A673 (cell line): ENCODE results near the gene ANAPC5. TPM values are rescaled to one million over a fixed set of nuclear protein-coding genes. Genes with fewer than 3 reads are reported as not detected.
"Not testable (repeated sequence)": the region's sequence is repeated elsewhere in the genome, so short reads cannot be mapped to it uniquely, and the experiment has no call there.

ENCODE experiments used
- BruUV-seq: library from RNA; stranded (reverse); fragments of 400-500 nt; replicated peaks from 2 replicates; lab custom pipeline; 2021; lab: Mats Ljungman, UMichigan
- CTCF ChIA-PET: fragments of 300-600 bp; sonication (Branson Sonifier 250); formaldehyde crosslinking; loops from one replicate; lab custom pipeline; 2022; ENCODE audit warnings: antibody characterized with exemption; lab: Charles Lee
- POLR2A ChIA-PET: fragments of 300-600 bp; sonication (Branson Sonifier 250); formaldehyde crosslinking; loops from one replicate; lab custom pipeline; 2022; ENCODE audit warnings: antibody characterized with exemption; ENCODE audit not compliant: low non-redundant PET; lab: Charles Lee
- DNase-seq: peaks from one replicate; pipeline ENCODE4 v3.0.0-alpha.2; 2015; ENCODE audit warnings: low spot score
- H3K27ac ChIP-seq: fragments of 200-600 bp; sonication (generic); 2 replicates; pipeline ENCODE4 v1.5.1; 2016; ENCODE audit warnings: mixed run types, low read depth, mild to moderate bottlenecking, mixed read lengths, antibody characterized with exemption, low read length; ENCODE audit not compliant: poor library complexity, severe bottlenecking
- H3K27me3 ChIP-seq: fragments of 200-600 bp; sonication (generic); replicated peaks from 2 replicates; pipeline ENCODE4 v1.6.1; 2017; ENCODE audit warnings: mixed run types, low read depth, mild to moderate bottlenecking, mixed read lengths, antibody characterized with exemption, low read length; ENCODE audit not compliant: insufficient read depth, poor library complexity
- H3K36me3 ChIP-seq: fragments of 200-600 bp; sonication (generic); 2 replicates; pipeline ENCODE4 v1.6.1; 2016; ENCODE audit warnings: mixed run types, mild to moderate bottlenecking, mixed read lengths, antibody characterized with exemption, low read length; ENCODE audit not compliant: insufficient read depth, poor library complexity, severe bottlenecking
- H3K4me1 ChIP-seq: fragments of 200-600 bp; sonication (generic); 2 replicates; pipeline ENCODE4 v1.6.1; 2017; ENCODE audit warnings: mixed run types, mild to moderate bottlenecking, mixed read lengths, antibody characterized with exemption, low read length; ENCODE audit not compliant: insufficient read depth, poor library complexity, severe bottlenecking
- H3K4me3 ChIP-seq: fragments of 200-600 bp; sonication (generic); 2 replicates; pipeline ENCODE4 v1.5.1; 2016; ENCODE audit warnings: low read depth, mixed run types, mild to moderate bottlenecking, mixed read lengths, low read length; ENCODE audit not compliant: poor library complexity, severe bottlenecking
- H3K9me3 ChIP-seq: fragments of 200-600 bp; sonication (generic); 2 replicates; pipeline ENCODE4 v1.6.1; 2016; ENCODE audit warnings: mixed run types, low read depth, mild to moderate bottlenecking, mixed read lengths, antibody characterized with exemption, low read length; ENCODE audit not compliant: poor library complexity, severe bottlenecking
- CTCF ChIP-seq: fragments of 300-800, 200-600 bp; sonication (generic); conservative IDR thresholded peaks from 2 replicates; pipeline ENCODE4 v1.5.1; 2017; ENCODE audit warnings: low read depth, mild to moderate bottlenecking, antibody characterized with exemption, low read length, moderate library complexity, mixed read lengths
- EZH2 ChIP-seq: fragments of 200-600 bp; sonication (generic); IDR thresholded peaks from 2 replicates; pipeline ENCODE4 v1.6.1; 2017; ENCODE audit warnings: borderline replicate concordance, low read depth, mild to moderate bottlenecking, mixed read lengths, antibody characterized with exemption, low read length; ENCODE audit not compliant: poor library complexity, severe bottlenecking
- intact Hi-C: fragments of 100-400 bp; cut with micrococcal nuclease; formaldehyde crosslinking; loops from one replicate; pipeline ENCODE4 v1.10.0; 2022; ENCODE audit not compliant: unreplicated experiment
- total RNA-seq: library from RNA; stranded (reverse); gene quantifications from 2 replicates; pipeline ENCODE4 v1.2.3, GENCODE V29; 2021

The ANAPC5 gene
- total RNA-seq, 1 experiment from 2014 or later: 142 TPM

GRCh38 chr12:121314431-121314830 lies 37.8 kb downstream of the ANAPC5 start:
- no TSS peak for BruUV-seq
- CTCF ChIA-PET: no interaction called here

GRCh38 chr12:121310231-121310630 lies 42.0 kb downstream of the ANAPC5 start:
- POLR2A ChIA-PET, intact Hi-C loops, DNase-seq: not testable (repeated sequence)

More at GRCh38 chr12:121314431-121314830, 37.8 kb downstream of the ANAPC5 start:
- no peaks in the 10 kb centered on the region for H3K27me3 ChIP-seq
- no peak overlapping the region for H3K4me3 ChIP-seq
- DNase-seq: no peak
- TF ChIP-seq CTCF (no peak), EZH2 (no peak)
- peaks cover 37% of the 10 kb centered on the region for H3K36me3 ChIP-seq
- H3K27ac ChIP-seq: no peak overlapping the region
- intact Hi-C loops: no loop called here
- POLR2A ChIA-PET: no interaction called here
- H3K9me3 ChIP-seq: no peaks in the 10 kb centered on the region
- H3K4me1 ChIP-seq: no peaks in the 10 kb centered on the region

GRCh38 chr12:121307397-121307796 lies 44.8 kb downstream of the ANAPC5 start:
- H3K27me3 ChIP-seq, H3K4me1 ChIP-seq, H3K27ac ChIP-seq, H3K9me3 ChIP-seq, CTCF ChIA-PET, DNase-seq, H3K4me3 ChIP-seq, BruUV-seq, intact Hi-C loops: not testable (repeated sequence)
- POLR2A ChIA-PET: interaction anchor here (0.6 kb wide), 1 partner anchor 49 kb away, joined by 3 read pairs; no protein-coding TSS in a partner anchor
- peaks cover 27% of the 10 kb centered on the region for H3K36me3 ChIP-seq

More at GRCh38 chr12:121310231-121310630, 42.0 kb downstream of the ANAPC5 start:
- H3K4me3 ChIP-seq, CTCF ChIA-PET, H3K9me3 ChIP-seq, H3K27ac ChIP-seq, H3K27me3 ChIP-seq, BruUV-seq, H3K4me1 ChIP-seq: not testable (repeated sequence)
- peaks cover 27% of the 10 kb centered on the region for H3K36me3 ChIP-seq

GRCh38 chr12:121304306-121304705 lies 47.9 kb downstream of the ANAPC5 start:
- intact Hi-C loops: no loop called here
- CTCF ChIA-PET: no interaction called here
- Histone ChIP-seq H3K9me3 (no peaks in the 10 kb centered on the region), H3K4me1 (no peaks in the 10 kb centered on the region), H3K27ac (no peak overlapping the region), H3K36me3 (peaks cover 9% of the 10 kb centered on the region), H3K4me3 (no peak overlapping the region), H3K27me3 (no peaks in the 10 kb centered on the region)
- POLR2A ChIA-PET: no interaction called here
- DNase-seq: no peak
- BruUV-seq: no TSS peak
- no peak for TF ChIP-seq EZH2

- ChIA-PET CTCF (no interaction called here), POLR2A (no interaction called here)
- Histone ChIP-seq H3K27ac (no peak overlapping the region), H3K4me3 (no peak overlapping the region), H3K27me3 (no peaks in the 10 kb centered on the region), H3K4me1 (peaks cover 10% of the 10 kb centered on the region), H3K36me3 (no peaks in the 10 kb centered on the region), H3K9me3 (no peaks in the 10 kb centered on the region)
- TF ChIP-seq CTCF: no peak
- no peak for TF ChIP-seq EZH2
- no TSS peak for BruUV-seq
- DNase-seq: no peak
- intact Hi-C loops: no loop called here
Observed at GRCh38 chr12:121301876-121302275, 50.3 kb downstream of the ANAPC5 start.
